IMR-90 (cell line): ENCODE measurements around the gene FAT1. TPM values are rescaled to one million over a fixed set of nuclear protein-coding genes. Genes with fewer than 3 reads are reported as not detected.

Experiments used
- ATAC-seq: fragments of 200-7000 bp; cut with Tn5 transposase; 2 replicates; pipeline ENCODE4 v1.9.1; 2020; ENCODE audit warnings: low read depth, mild to moderate bottlenecking, moderate library complexity
- BruUV-seq: library from RNA; stranded (reverse); fragments of 400-500 nt; replicated peaks from 2 replicates; lab custom pipeline; 2021; lab: Mats Ljungman, UMichigan
- CTCF ChIA-PET: fragments of 300-600 bp; formaldehyde crosslinking; extraction: SDS; loops from one replicate; lab custom pipeline; 2021; ENCODE audit warnings: antibody characterized with exemption; lab: Yijun Ruan, JAX
- POLR2A ChIA-PET: fragments of 300-600 bp; sonication (Branson Sonifier 250); formaldehyde crosslinking; loops from one replicate; lab custom pipeline; 2022; ENCODE audit warnings: antibody characterized with exemption; ENCODE audit not compliant: unreplicated experiment; lab: Charles Lee
- DNase-seq: peaks from one replicate; pipeline ENCODE4 v3.0.0; 2013
- H2AFZ ChIP-seq: replicated peaks from 2 replicates; pipeline ENCODE3; 2013; ENCODE audit warnings: low read length, mild to moderate bottlenecking; ENCODE audit not compliant: poor library complexity
- H2AK5ac ChIP-seq: 2 replicates; pipeline ENCODE4 v1.6.1; 2013; ENCODE audit warnings: low read depth, low read length, inconsistent platforms
- H2AK9ac ChIP-seq: replicated peaks from 2 replicates; pipeline ENCODE3; 2013; ENCODE audit warnings: mild to moderate bottlenecking, low read depth, low read length, moderate library complexity; ENCODE audit not compliant: poor library complexity
- H2BK120ac ChIP-seq: 2 replicates; pipeline ENCODE4 v1.6.1; 2013; ENCODE audit warnings: low read depth, low read length, inconsistent platforms
- H2BK15ac ChIP-seq: 3 replicates; pipeline ENCODE4 v1.6.1; 2013; ENCODE audit warnings: low read depth, low read length, inconsistent platforms
- H2BK20ac ChIP-seq: 2 replicates; pipeline ENCODE4 v1.6.1; 2013; ENCODE audit warnings: low read depth, mild to moderate bottlenecking, inconsistent platforms, low read length, moderate library complexity
- H2BK5ac ChIP-seq: 2 replicates; pipeline ENCODE4 v1.6.1; 2013; ENCODE audit warnings: mild to moderate bottlenecking, low read depth, low read length, inconsistent platforms; ENCODE audit not compliant: poor library complexity, severe bottlenecking
- H3K14ac ChIP-seq: replicated peaks from 2 replicates; pipeline ENCODE4 v1.6.1; 2013; ENCODE audit warnings: low read depth, low read length, inconsistent platforms
- H3K18ac ChIP-seq: 2 replicates; pipeline ENCODE4 v1.6.1; 2013; ENCODE audit warnings: low read depth, low read length, control low read depth
- H3K23ac ChIP-seq: 2 replicates; pipeline ENCODE4 v1.6.1; 2013; ENCODE audit warnings: low read depth, low read length, inconsistent platforms
- H3K27ac ChIP-seq: 2 replicates; pipeline ENCODE4 v1.5.1; 2013; ENCODE audit warnings: mild to moderate bottlenecking, control low read depth, low read length; ENCODE audit not compliant: insufficient read depth
- H3K27me3 ChIP-seq: 2 replicates; pipeline ENCODE4 v1.6.1; 2013; ENCODE audit warnings: low read length; ENCODE audit not compliant: control insufficient read depth, insufficient read depth
- H3K36me3 ChIP-seq: 2 replicates; pipeline ENCODE4 v1.6.1; 2013; ENCODE audit warnings: low read length, mixed read lengths; ENCODE audit not compliant: control insufficient read depth, insufficient read depth
- H3K4ac ChIP-seq: 2 replicates; pipeline ENCODE4 v1.6.1; 2013; ENCODE audit warnings: low read depth, low read length, inconsistent platforms
- H3K4me1 ChIP-seq: 2 replicates; pipeline ENCODE4 v1.6.1; 2013; ENCODE audit warnings: low read length, mixed read lengths; ENCODE audit not compliant: control insufficient read depth, insufficient read depth
- H3K4me2 ChIP-seq: 2 replicates; pipeline ENCODE4 v1.6.1; 2013; ENCODE audit warnings: low read depth, mild to moderate bottlenecking, control low read depth, low read length, moderate library complexity
- H3K4me3 ChIP-seq: 2 replicates; pipeline ENCODE4 v1.5.1; 2013; ENCODE audit warnings: low read depth, mild to moderate bottlenecking, control low read depth, low read length, moderate library complexity; ENCODE audit not compliant: insufficient read depth
- H3K56ac ChIP-seq: 2 replicates; pipeline ENCODE4 v1.6.1; 2013; ENCODE audit warnings: low read length, inconsistent platforms; ENCODE audit not compliant: insufficient read depth; ENCODE audit errors: extremely low read depth
- H3K79me1 ChIP-seq, 2 experiments: 2 replicates each; pipeline ENCODE4 v1.6.1; 2013; ENCODE audit warnings: low read length in 2 of 2, inconsistent platforms in 1 of 2, low read depth in 1 of 2
- H3K9ac ChIP-seq: 2 replicates; pipeline ENCODE4 v1.6.1; 2013; ENCODE audit warnings: low read depth, low read length, control low read depth
- H3K9me1 ChIP-seq: 2 replicates; pipeline ENCODE4 v1.6.1; 2013; ENCODE audit warnings: low read length, inconsistent platforms; ENCODE audit not compliant: insufficient read depth
- H3K9me3 ChIP-seq: 2 replicates; pipeline ENCODE4 v1.6.1; 2013; ENCODE audit warnings: low read length; ENCODE audit not compliant: control insufficient read depth, insufficient read depth
- H4K20me1 ChIP-seq: 2 replicates; pipeline ENCODE4 v1.6.1; 2013; ENCODE audit warnings: low read length, inconsistent platforms; ENCODE audit not compliant: insufficient read depth
- H4K5ac ChIP-seq: 2 replicates; pipeline ENCODE4 v1.6.1; 2013; ENCODE audit warnings: mild to moderate bottlenecking, low read depth, low read length, control low read depth
- H4K8ac ChIP-seq, 2 experiments: 2 replicates each; pipeline ENCODE4 v1.6.1; 2013; ENCODE audit warnings: low read depth in 2 of 2, low read length in 2 of 2, control low read depth in 1 of 2, inconsistent platforms in 1 of 2
- H4K91ac ChIP-seq: 2 replicates; pipeline ENCODE4 v1.6.1; 2013; ENCODE audit warnings: low read depth, low read length, inconsistent platforms; ENCODE audit not compliant: insufficient read depth
- BHLHE40 ChIP-seq: fragments of 150-350 bp; IDR thresholded peaks from 2 replicates; pipeline ENCODE4 v1.6.1; 2016; ENCODE audit warnings: mild to moderate bottlenecking, low read depth, low read length
- CEBPB ChIP-seq: IDR thresholded peaks from 2 replicates; pipeline ENCODE4 v1.6.1; 2012; ENCODE audit warnings: low read depth, low read length, improper control_type of control experiment
- CHD1 ChIP-seq: IDR thresholded peaks from 2 replicates; pipeline ENCODE4 v1.6.1; 2012; ENCODE audit warnings: low read depth, low read length, improper control_type of control experiment
- CTCF ChIP-seq: conservative IDR thresholded peaks from 2 replicates; pipeline ENCODE4 v1.5.1; 2012; ENCODE audit warnings: mild to moderate bottlenecking, low read depth, low read length, improper control_type of control experiment
- ELK1 ChIP-seq: fragments of 150-350 bp; IDR thresholded peaks from 2 replicates; pipeline ENCODE4 v1.6.1; 2016; ENCODE audit warnings: low read depth, mild to moderate bottlenecking, low read length, moderate library complexity, borderline replicate concordance
- FOS ChIP-seq: fragments of 150-350 bp; IDR thresholded peaks from 2 replicates; pipeline ENCODE4 v1.6.1; 2016; ENCODE audit warnings: low read depth, low read length
- MAFK ChIP-seq: IDR thresholded peaks from 2 replicates; pipeline ENCODE4 v1.6.1; 2012; ENCODE audit warnings: low read depth, low read length, improper control_type of control experiment
- MAZ ChIP-seq: IDR thresholded peaks from 2 replicates; pipeline ENCODE4 v1.6.1; 2012; ENCODE audit warnings: low read depth, mild to moderate bottlenecking, low read length, improper control_type of control experiment, moderate library complexity, borderline replicate concordance
- MXI1 ChIP-seq: IDR thresholded peaks from 2 replicates; pipeline ENCODE4 v1.6.1; 2012; ENCODE audit warnings: low read depth, mild to moderate bottlenecking, low read length, moderate library complexity, borderline replicate concordance
- NFE2L2 ChIP-seq: fragments of 150-350 bp; IDR thresholded peaks from 2 replicates; pipeline ENCODE4 v1.6.1; 2016; ENCODE audit warnings: low read depth, mild to moderate bottlenecking, low read length
- POLR2A ChIP-seq: IDR thresholded peaks from 2 replicates; pipeline ENCODE4 v1.6.1; 2012; ENCODE audit warnings: mild to moderate bottlenecking, low read depth, low read length
- RAD21 ChIP-seq: IDR thresholded peaks from 2 replicates; pipeline ENCODE4 v1.6.1; 2012; ENCODE audit warnings: low read length, improper control_type of control experiment
- RCOR1 ChIP-seq: IDR thresholded peaks from 2 replicates; pipeline ENCODE4 v1.6.1; 2012; ENCODE audit warnings: mild to moderate bottlenecking, low read length, improper control_type of control experiment; ENCODE audit not compliant: insufficient replicate concordance
- RFX5 ChIP-seq: IDR thresholded peaks from 2 replicates; pipeline ENCODE4 v1.8.0; 2012; ENCODE audit warnings: low read depth, mild to moderate bottlenecking, low read length, moderate library complexity
- SMC3 ChIP-seq: fragments of 150-350 bp; IDR thresholded peaks from 2 replicates; pipeline ENCODE4 v1.6.1; 2016; ENCODE audit warnings: low read depth, mild to moderate bottlenecking, antibody characterized with exemption, low read length, moderate library complexity
- USF2 ChIP-seq: fragments of 150-350 bp; IDR thresholded peaks from 2 replicates; pipeline ENCODE4 v1.6.1; 2017; ENCODE audit warnings: mild to moderate bottlenecking, antibody characterized with exemption, low read length, low read depth
- WGBS, 2 experiments: methylation state at CpG; one replicate each; pipeline versions ENCODE4 v1.1.5 to v1.1.7; 2013; ENCODE audit warnings: missing lambda C conversion rate in 2 of 2; ENCODE audit not compliant: insufficient read length in 1 of 2; ENCODE audit errors: extremely low coverage in 2 of 2; 5-methylcytosine and 5-hydroxymethylcytosine counted together
- dilution Hi-C: fragments of 300-500 bp; cut with HindIII; formaldehyde crosslinking; loops from one replicate; pipeline ENCODE4 v1.14.3; 2018; ENCODE audit warnings: low sequenced_read_pairs; ENCODE audit not compliant: unreplicated experiment
- in situ Hi-C: fragments of 300-500 bp; cut with MboI; formaldehyde crosslinking; loops from 3 replicates; pipeline ENCODE4 v1.14.3; 2019; ENCODE audit warnings: low sequenced_read_pairs, inconsistent platforms, mixed read lengths
- intact Hi-C: fragments of 100-400 bp; cut with micrococcal nuclease; formaldehyde crosslinking; loops from 2 replicates; pipeline ENCODE4 v1.10.0; 2022
- polyA plus RNA-seq, 3 experiments: library from polyadenylated mRNA; depleted of rRNA; stranded (reverse); fragments of >200 nt; gene quantifications; 2 replicates each; pipeline ENCODE4 v1.2.3, GENCODE V29; 2012; ENCODE audit warnings: low replicate concordance in 1 of 3
- total RNA-seq: library from RNA; depleted of rRNA; stranded (reverse); fragments of >200 nt; gene quantifications from 2 replicates; pipeline ENCODE4 v1.2.3, GENCODE V29; 2012

The FAT1 gene
- total and polyA plus RNA-seq, 2 of the 4 experiments (the other 2 are of a cell fraction): 156 to 519 TPM

GRCh38 chr4:186699881-186700397 lies 23.7 kb downstream of the FAT1 start:
- H4K8ac ChIP-seq: no peak overlapping the region
- ATAC-seq: no peak
- no peak overlapping the region for H3K9ac ChIP-seq
- H3K18ac ChIP-seq: no peak overlapping the region; the same call in 1 of the 2 replicates
- intact Hi-C loops (no loop called here), dilution Hi-C loops (no loop called here), in situ Hi-C loops (no loop called here)
- no peak for DNase-seq
- peak overlapping the region; percentile 13; the same call in 1 of the 2 replicates for H2AK5ac ChIP-seq
- H2BK20ac ChIP-seq: no peak overlapping the region
- H2BK120ac ChIP-seq: no peak overlapping the region
- peaks cover 45% of the 10 kb centered on the region for H3K36me3 ChIP-seq
- no peak overlapping the region for H3K4ac ChIP-seq
- ChIA-PET POLR2A (no interaction called here), CTCF (interaction anchor here (1.2 kb wide), 1 partner anchor 9 kb away, joined by 5 read pairs; no protein-coding TSS in a partner anchor)
- no peak overlapping the region for H4K91ac ChIP-seq
- no peak for TF ChIP-seq MXI1
- no peak for TF ChIP-seq CHD1
- no peak for TF ChIP-seq ELK1
- no peak for TF ChIP-seq CTCF
- no peak for TF ChIP-seq RFX5
- no peak for TF ChIP-seq RCOR1
- TF ChIP-seq CEBPB: no peak
- TF ChIP-seq SMC3: no peak
- TF ChIP-seq USF2: no peak
- TF ChIP-seq BHLHE40: no peak
- no peak for TF ChIP-seq MAFK
- no peak for TF ChIP-seq RAD21
- no peak for TF ChIP-seq POLR2A
- TF ChIP-seq MAZ: no peak
- no peak for TF ChIP-seq FOS
- TF ChIP-seq NFE2L2: no peak
- H4K5ac ChIP-seq: no peak overlapping the region; the same call in 1 of the 2 replicates
- 100% methylated on average over 5 of the region's 11 CpGs; no CpG with 5 or more reads in 1 of the 2 experiments for WGBS, 2 experiments
- no peak overlapping the region for H3K4me3 ChIP-seq
- H3K4me2 ChIP-seq: no peak overlapping the region
- H2BK5ac ChIP-seq: peak overlapping the region; percentile 45
- H3K14ac ChIP-seq: 0 out of 2 replicates have a peak overlapping the region, but pooled peaks have one; percentile 26
- peak overlapping the region; percentile 67; the same call in 1 of the 2 replicates for H3K23ac ChIP-seq
- H3K9me1 ChIP-seq: peaks cover 30% of the 10 kb centered on the region
- no peak overlapping the region for H3K56ac ChIP-seq
- H2AK9ac ChIP-seq: peak overlapping the region; percentile 46
- BruUV-seq: no TSS peak
- peak overlapping the region; percentile 9 for H2AFZ ChIP-seq
- peak overlapping the region; percentile 37; the same call in 1 of the 2 replicates for H3K27ac ChIP-seq
- H4K20me1 ChIP-seq: peaks cover 95% of the 10 kb centered on the region
- no peaks in the 10 kb centered on the region for H3K9me3 ChIP-seq
- peaks cover 4 to 63% of the 10 kb centered on the region in 2 experiments; a peak in 2 of 4 replicates for H3K79me1 ChIP-seq
- 0 out of 3 replicates have a peak overlapping the region, but pooled peaks have one; percentile 47 for H2BK15ac ChIP-seq
- H3K4me1 ChIP-seq: peaks cover 20% of the 10 kb centered on the region
- no peaks in the 10 kb centered on the region for H3K27me3 ChIP-seq
